GM10266 (cell line): ENCODE data around the gene TUBA3D.
"Not testable (repeated sequence)": the region's sequence is repeated elsewhere in the genome, so short reads cannot be mapped to it uniquely, and the experiment has no call there.

Experiments used
- DNase-seq: peaks from one replicate; pipeline ENCODE4 v3.0.0; 2012; ENCODE audit errors: extremely low spot score
- CTCF ChIP-seq: IDR thresholded peaks from 2 replicates; pipeline ENCODE4 v1.5.1; 2012; ENCODE audit warnings: mild to moderate bottlenecking, low read depth; ENCODE audit not compliant: control insufficient read depth, insufficient read depth; ENCODE audit errors: missing control alignments

The TUBA3D gene

GRCh38 chr2:131521961-131522781 lies 46.3 kb downstream of the TUBA3D start:
- no peak for DNase-seq
- TF ChIP-seq CTCF: no peak

- DNase-seq: not testable (repeated sequence)
Measured at GRCh38 chr2:131525256-131525655, 49.3 kb downstream of the TUBA3D start.

GRCh38 chr2:131527131-131528001 lies 51.4 kb downstream of the TUBA3D start, which contains the start of gene CCDC74A:
Gene CCDC74A, plus strand, starts transcription at chr2:131527888. Its CDS starts 83 bp downstream, at chr2:131527971.
- DNase-seq: not testable (repeated sequence)

- peak; percentile 44 for DNase-seq
Measured at GRCh38 chr2:131528981-131529863, 53.3 kb downstream of the TUBA3D start.

GRCh38 chr2:131529864-131530445 lies 54.0 kb downstream of the TUBA3D start:
- not testable (repeated sequence) for DNase-seq

- TF ChIP-seq CTCF: peak; percentile 18
- not testable (repeated sequence) for DNase-seq
Measured at GRCh38 chr2:131530626-131531344, 54.9 kb downstream of the TUBA3D start.

GRCh38 chr2:131531547-131532185 lies 55.7 kb downstream of the TUBA3D start:
- not testable (repeated sequence) for DNase-seq
